ENCODE measurements around the gene CES1. TPM values are rescaled to one million over a fixed set of nuclear protein-coding genes. Genes with fewer than 3 reads are reported as not detected.
"Not testable (repeated sequence)": the region's sequence is repeated elsewhere in the genome, so short reads cannot be mapped to it uniquely, and the experiment has no call there.

The CES1 gene
- total RNA-seq, 1 donor from 2014 or later: 323 TPM

DNA sequence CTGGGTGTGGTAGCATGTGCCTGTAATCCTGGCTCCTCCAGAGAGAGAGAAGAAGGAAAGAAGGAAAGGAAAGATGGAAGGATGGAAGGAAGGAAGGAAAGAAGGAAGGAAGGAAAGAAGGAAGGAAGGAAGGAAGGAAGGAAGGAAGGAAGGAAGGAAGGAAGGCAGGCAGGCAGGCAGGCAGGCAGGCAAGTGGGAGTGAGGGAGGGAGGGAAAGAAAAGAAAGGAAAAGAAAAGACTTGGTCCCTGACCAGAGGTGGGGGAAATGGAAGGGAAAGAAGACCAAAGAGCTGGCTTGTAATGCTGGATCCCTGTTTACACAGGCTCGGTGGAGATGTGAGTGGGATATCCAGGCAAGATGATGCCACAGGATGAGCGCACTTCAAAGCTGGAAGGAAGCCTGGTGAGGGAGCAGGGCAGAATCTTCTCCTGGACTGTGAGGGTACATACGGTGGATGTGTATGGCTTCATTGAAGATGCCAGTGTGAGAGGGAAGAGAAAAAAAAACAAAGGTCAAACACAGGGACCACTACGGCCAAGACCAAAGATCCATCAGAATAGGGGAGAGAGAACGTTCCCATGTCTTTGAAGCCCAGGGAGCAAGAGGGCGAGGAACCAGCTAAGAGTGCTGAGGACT lies 2.1 kb downstream of the CES1 start:
- Histone ChIP-seq H3K36me3 (peaks cover 8% of the 10 kb centered on the region), H3K4me3 (no peak overlapping the region)
- intact Hi-C loops (cut with DNase I): no loop called here

DNA sequence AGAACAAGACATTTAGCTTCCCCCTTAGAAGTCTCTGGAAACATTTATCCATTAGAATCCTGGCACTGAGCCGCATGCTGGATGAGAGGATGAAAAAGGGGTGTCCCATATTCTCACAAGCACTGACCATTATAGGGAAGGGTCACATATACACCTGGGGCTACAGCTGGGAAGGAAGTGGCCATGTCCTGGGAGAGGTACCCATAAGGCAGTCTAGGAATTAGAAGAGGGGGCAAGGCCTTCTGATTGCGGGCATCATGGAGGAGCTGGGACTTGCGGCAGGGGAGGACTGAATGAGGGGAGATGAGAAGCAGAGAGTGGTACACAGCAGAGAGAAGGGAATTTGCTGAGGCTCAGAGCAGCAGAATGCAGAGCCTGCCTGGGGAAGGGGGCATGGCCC lies 3.7 kb downstream of the CES1 start:
- H3K4me3 ChIP-seq; H3K9me3 ChIP-seq; ATAC-seq; DNase-seq; H3K27ac ChIP-seq; H3K27me3 ChIP-seq (ENCODE audit: low read depth); intact Hi-C loops (cut with DNase I): not testable (repeated sequence)
- Histone ChIP-seq H3K4me1 (peaks cover 13% of the 10 kb centered on the region), H3K36me3 (peaks cover 15% of the 10 kb centered on the region)

More for the DNA sequence above, 2.1 kb downstream of the CES1 start:
- peaks cover 14% of the 10 kb centered on the region for H3K4me1 ChIP-seq
- DNase-seq (no peak), ATAC-seq (no peak)
- H3K9me3 ChIP-seq: no peaks in the 10 kb centered on the region
- H3K27ac ChIP-seq: no peak overlapping the region
- H3K27me3 ChIP-seq (ENCODE audit: low read depth): no peaks in the 10 kb centered on the region
- TF ChIP-seq, protein P1, sequence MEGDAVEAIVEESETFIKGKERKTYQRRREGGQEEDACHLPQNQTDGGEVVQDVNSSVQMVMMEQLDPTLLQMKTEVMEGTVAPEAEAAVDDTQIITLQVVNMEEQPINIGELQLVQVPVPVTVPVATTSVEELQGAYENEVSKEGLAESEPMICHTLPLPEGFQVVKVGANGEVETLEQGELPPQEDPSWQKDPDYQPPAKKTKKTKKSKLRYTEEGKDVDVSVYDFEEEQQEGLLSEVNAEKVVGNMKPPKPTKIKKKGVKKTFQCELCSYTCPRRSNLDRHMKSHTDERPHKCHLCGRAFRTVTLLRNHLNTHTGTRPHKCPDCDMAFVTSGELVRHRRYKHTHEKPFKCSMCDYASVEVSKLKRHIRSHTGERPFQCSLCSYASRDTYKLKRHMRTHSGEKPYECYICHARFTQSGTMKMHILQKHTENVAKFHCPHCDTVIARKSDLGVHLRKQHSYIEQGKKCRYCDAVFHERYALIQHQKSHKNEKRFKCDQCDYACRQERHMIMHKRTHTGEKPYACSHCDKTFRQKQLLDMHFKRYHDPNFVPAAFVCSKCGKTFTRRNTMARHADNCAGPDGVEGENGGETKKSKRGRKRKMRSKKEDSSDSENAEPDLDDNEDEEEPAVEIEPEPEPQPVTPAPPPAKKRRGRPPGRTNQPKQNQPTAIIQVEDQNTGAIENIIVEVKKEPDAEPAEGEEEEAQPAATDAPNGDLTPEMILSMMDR (IDR thresholded peaks at IDR 0.05): no peak

DNA sequence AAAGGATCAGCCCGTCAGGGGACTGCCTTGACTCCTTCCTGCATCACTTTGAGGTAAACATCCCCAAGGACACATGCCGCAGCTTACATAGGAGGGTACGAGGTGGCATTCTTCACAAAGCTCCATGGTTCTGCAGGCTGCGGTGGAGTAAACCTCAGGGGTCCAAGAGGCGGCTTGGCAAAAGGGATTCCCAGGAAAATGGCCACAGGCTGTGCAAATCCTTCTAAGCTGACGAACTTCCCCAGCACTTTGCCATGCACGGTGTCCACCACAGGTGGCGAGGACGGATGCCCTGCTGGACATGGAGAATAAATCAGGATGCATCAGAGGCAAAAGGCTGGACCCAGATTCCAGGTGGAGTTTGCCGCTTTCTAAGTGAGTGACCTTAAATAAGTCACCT lies 4.2 kb downstream of the CES1 start:
- Histone ChIP-seq H3K4me3 (no peak overlapping the region), H3K36me3 (peaks cover 15% of the 10 kb centered on the region), H3K9me3 (no peaks in the 10 kb centered on the region), H3K27ac (no peak overlapping the region), H3K4me1 (peaks cover 11% of the 10 kb centered on the region), H3K27me3 (ENCODE audit: low read depth) (no peaks in the 10 kb centered on the region)
- ATAC-seq (no peak), DNase-seq (no peak)
- TF ChIP-seq, protein P1 (IDR thresholded peaks at IDR 0.05): no peak
- intact Hi-C loops (cut with DNase I): no loop called here

DNA sequence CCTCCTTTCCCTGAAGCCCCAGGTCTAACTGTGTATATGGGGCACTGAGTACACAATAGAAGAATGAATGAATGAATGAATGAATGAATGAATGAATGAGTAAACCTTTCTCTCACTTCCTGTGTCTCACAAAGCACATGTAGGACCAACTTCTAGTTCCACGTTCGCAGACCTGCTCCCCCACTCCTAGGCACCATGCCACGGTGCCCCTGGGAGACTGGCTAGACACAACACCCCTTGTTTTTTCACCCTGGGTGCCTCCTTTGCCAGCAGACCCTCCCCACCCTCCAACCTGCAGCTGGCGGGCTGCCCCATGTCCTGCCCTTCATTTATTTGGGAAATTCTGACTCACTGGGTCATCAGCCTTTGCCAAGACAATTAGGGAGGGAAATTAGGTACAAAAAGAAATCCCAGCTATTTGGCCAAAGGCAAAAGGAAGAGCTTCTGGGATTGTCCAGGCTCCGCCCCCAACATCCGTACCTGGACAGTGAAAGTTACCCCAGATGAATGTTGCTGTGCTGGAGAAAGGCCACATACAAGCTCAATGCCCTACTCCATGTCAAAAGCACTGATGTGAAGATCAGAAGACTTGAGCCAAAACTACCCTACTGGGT lies 7.7 kb downstream of the CES1 start:
- intact Hi-C loops (cut with DNase I): no loop called here

DNA sequence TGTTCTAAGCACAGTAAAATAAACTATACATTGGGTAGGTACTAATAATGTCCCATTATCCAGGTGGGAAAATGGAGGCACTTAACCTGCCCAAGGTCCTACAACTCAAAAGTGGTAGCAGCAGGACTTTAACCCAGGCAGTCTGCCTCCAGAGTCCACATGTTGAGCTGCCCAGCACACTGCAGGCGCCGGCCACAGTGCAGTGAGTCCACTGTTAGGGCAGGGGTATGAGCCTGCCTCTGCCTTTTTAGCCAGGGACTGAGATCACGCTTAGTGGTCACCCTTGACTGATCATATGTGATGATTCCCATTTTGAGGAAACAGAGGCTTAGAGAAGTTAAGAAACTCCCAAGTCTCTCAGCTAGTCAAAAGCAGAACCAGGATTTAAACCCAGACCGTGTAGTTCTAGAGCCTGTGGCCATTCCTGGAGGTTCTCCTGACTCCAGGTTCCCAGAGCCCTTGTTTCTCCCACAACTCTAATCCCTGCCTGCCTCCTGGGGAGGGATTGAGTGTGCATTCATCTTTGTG lies 8.4 kb downstream of the CES1 start:
- TF ChIP-seq, protein P1 (IDR thresholded peaks at IDR 0.05): no peak
- no peak for DNase-seq
- H3K9me3 ChIP-seq: no peaks in the 10 kb centered on the region
- no peak for ATAC-seq
- intact Hi-C loops (cut with DNase I): no loop called here
- H3K36me3 ChIP-seq: peaks cover 32% of the 10 kb centered on the region
- no peaks in the 10 kb centered on the region for H3K4me1 ChIP-seq
- H3K4me3 ChIP-seq: no peak overlapping the region
- no peaks in the 10 kb centered on the region for H3K27me3 ChIP-seq (ENCODE audit: low read depth)
- H3K27ac ChIP-seq: no peak overlapping the region

More for the DNA sequence above, 7.7 kb downstream of the CES1 start:
- H3K36me3 ChIP-seq: peaks cover 29% of the 10 kb centered on the region
- H3K4me3 ChIP-seq: no peak overlapping the region
- H3K27ac ChIP-seq: no peak overlapping the region
- DNase-seq: no peak
- H3K4me1 ChIP-seq: no peaks in the 10 kb centered on the region
- ATAC-seq: no peak
- TF ChIP-seq, protein P1 (IDR thresholded peaks at IDR 0.05): no peak
- H3K9me3 ChIP-seq: no peaks in the 10 kb centered on the region
- H3K27me3 ChIP-seq (ENCODE audit: low read depth): no peaks in the 10 kb centered on the region

DNA sequence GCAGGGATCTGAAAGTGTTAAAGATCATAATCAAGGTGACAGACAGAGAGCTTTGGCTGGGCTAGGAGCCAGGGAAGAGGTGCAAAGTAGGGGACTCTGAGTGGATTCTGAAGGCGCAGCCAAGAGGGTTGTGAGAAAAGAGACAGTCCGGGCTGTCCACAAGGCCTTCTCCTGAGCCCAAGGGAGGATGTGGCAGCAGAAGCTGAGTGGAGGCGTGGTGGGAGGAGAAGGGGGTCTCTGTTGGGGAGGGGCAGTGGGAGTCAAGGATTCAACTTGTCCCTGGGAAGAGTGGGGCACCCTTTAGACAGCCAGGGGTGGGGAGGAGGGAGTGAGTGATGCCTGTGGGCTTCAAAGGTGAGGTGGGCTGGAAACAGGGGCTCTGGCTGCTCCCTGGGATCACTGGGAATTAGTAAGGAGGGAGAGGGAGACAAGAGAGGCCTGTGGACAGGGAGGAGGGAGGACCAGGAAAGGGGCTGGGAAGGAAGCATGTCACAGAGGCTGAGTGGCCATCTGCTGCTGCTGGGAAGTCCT lies 10.6 kb downstream of the CES1 start:
- TF ChIP-seq, protein P1 (IDR thresholded peaks at IDR 0.05): no peak
- DNase-seq: no peak
- no peak for ATAC-seq
- Histone ChIP-seq H3K9me3 (no peaks in the 10 kb centered on the region), H3K27ac (no peak overlapping the region), H3K4me1 (no peaks in the 10 kb centered on the region), H3K36me3 (peaks cover 37% of the 10 kb centered on the region), H3K27me3 (ENCODE audit: low read depth) (no peaks in the 10 kb centered on the region), H3K4me3 (no peak overlapping the region)
- intact Hi-C loops (cut with DNase I): no loop called here
